H1 (cell line): ENCODE data around the gene FAM3B. TPM values are rescaled to one million over a fixed set of nuclear protein-coding genes. Genes with fewer than 3 reads are reported as not detected.

Experiments used
- CREB1 ChIP-seq: IDR thresholded peaks from 2 replicates; pipeline ENCODE4 v1.6.1; 2012; ENCODE audit warnings: inconsistent platforms
- KDM4A ChIP-seq: IDR thresholded peaks from one replicate; pipeline ENCODE4 v1.7.1; 2012; ENCODE audit warnings: low read depth, mild to moderate bottlenecking, moderate library complexity, low read length, inconsistent platforms; ENCODE audit not compliant: severe bottlenecking
- MAX ChIP-seq: IDR thresholded peaks from 2 replicates; pipeline ENCODE4 v1.6.1; 2012; ENCODE audit warnings: inconsistent platforms
- RFX5 ChIP-seq: IDR thresholded peaks from 2 replicates; pipeline ENCODE4 v1.6.1; 2011; ENCODE audit warnings: low read depth, low read length, improper control_type of control experiment, borderline replicate concordance
- polyA plus RNA-seq, 7 experiments: library from polyadenylated mRNA; depleted of rRNA in 3 of 7; stranded (reverse) in 5 of 7; unstranded in 2 of 7; fragments of >200 nt in 5 of 7; fragments of 200-250 nt in 2 of 7; gene quantifications; 1 replicate in 5 of 7; 2 replicates in 1 of 7; 4 replicates in 1 of 7; pipeline versions ENCODE4 v1.2.1 to v1.2.3, GENCODE V29; 2011 to 2013; ENCODE audit warnings: missing spikeins in 2 of 7, mixed read lengths in 2 of 7
- total RNA-seq: library from RNA; stranded (reverse); fragmentation: NEBNext Ultra II Directional; extraction: Animal tissue kit (Norgen Biotek cat#: 25700); gene quantifications from 2 replicates; pipeline ENCODE4 v1.2.1, GENCODE V29; 2021

FAM3B gene
- total and polyA plus RNA-seq, 2 of the 8 experiments (the other 6 are each of a cell fraction or from before 2014, with no cell fraction given): 2.0 TPM

DNA sequence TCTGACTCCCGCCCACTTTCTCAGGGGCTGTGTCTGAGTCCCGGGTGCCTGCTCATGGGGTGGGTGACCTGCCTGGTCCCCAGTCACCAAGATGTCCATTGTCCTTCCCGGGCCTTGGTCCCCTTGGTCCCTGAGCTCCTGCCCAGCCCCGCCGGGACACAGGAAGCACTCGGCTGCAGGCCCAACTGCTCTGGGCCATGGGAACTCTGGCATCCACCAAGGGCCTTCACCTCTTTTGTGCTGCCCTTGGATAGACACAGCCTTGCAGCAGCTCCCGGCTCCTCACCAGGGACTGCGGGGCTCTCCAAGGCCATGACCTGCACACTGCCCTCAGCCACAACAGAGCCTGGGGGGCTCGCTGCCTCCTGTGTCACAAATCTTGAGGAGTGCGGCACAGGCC is 87.4 kb downstream of the FAM3B start (continued):
- TF ChIP-seq RFX5: no peak
- no peak for TF ChIP-seq KDM4A
- no peak for TF ChIP-seq CREB1
- no peak for TF ChIP-seq MAX
- TF ChIP-seq, all 59 proteins: peak for 0
